Measurements from ENCODE around the gene CLCNKA.
"Not testable (repeated sequence)": the region's sequence is repeated elsewhere in the genome, so short reads cannot be mapped to it uniquely, and the experiment has no call there.

Gene CLCNKA

GRCh38 chr1:16018749-16019643 lies 2.8 kb upstream of the CLCNKA start:
- DNase-seq = no peak

- no peak for DNase-seq
Measured at GRCh38 chr1:16019644-16020277, 2.1 kb upstream of the CLCNKA start.

GRCh38 chr1:16020325-16020724 lies 1.5 kb upstream of the CLCNKA start:
- DNase-seq = no peak

- not testable (repeated sequence) for DNase-seq
Measured at GRCh38 chr1:16020878-16021277, 958 bp upstream of the CLCNKA start.

- no peak for DNase-seq
Measured at GRCh38 chr1:16022393-16022792, 557 bp downstream of the CLCNKA start.

DNA sequence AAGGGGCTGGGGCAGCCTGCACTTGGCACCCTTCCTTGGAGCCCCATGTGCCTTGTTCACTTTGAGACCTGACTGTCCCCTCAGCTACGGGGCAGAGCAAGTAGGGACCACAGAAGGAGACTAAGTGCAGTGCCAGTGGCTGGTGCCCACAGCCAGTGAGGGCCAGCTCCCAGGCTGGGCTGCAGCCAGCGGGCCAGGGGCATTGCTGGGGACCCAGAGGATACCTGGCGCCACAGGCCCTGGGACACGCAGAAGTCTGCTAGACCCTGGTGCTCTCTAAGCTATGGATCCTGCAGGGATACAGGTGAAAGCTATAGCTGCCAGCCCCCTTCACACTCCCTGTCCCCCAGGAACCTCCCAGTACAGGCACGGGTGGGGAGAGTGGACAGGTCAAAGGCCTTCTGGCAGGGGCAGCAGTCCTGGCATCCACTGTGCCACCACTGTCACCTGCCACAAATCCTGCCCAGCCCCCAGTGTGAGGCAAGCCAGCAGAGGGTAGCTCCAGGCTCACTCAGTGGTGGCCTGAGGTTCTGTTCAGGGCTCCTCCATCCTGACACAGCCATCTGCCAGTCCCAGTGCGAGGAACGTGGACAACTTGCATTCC lies 1.3 kb downstream of the CLCNKA start:
- DNase-seq = no peak

DNA sequence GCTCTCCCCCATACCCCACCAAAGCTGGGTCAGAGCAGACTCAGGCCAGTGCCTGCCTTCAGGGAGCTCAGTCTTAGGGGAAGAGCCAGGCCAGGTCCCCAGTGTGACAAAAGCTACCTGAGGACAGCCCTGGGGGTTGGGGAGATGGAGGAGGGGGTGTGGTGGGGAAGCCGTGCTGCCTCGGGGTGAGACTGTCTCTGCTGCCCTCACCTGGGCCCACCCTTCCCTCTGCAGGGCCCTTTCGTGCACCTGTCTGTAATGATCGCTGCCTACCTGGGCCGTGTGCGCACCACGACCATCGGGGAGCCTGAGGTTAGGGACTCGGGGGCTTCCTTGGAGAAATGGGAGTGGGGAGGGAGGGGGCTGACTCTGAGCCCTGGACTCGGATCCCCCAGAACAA lies 4.5 kb downstream of the CLCNKA start:
- DNase-seq = not testable (repeated sequence)

GRCh38 chr1:16026723-16027484 lies 5.1 kb downstream of the CLCNKA start:
- no peak for DNase-seq

- DNase-seq = no peak
Measured at GRCh38 chr1:16028237-16029002, 6.6 kb downstream of the CLCNKA start.

GRCh38 chr1:16029003-16029268 lies 7.1 kb downstream of the CLCNKA start:
- DNase-seq = not testable (repeated sequence)

GRCh38 chr1:16029288-16029687 lies 7.5 kb downstream of the CLCNKA start:
- no peak for DNase-seq

DNA sequence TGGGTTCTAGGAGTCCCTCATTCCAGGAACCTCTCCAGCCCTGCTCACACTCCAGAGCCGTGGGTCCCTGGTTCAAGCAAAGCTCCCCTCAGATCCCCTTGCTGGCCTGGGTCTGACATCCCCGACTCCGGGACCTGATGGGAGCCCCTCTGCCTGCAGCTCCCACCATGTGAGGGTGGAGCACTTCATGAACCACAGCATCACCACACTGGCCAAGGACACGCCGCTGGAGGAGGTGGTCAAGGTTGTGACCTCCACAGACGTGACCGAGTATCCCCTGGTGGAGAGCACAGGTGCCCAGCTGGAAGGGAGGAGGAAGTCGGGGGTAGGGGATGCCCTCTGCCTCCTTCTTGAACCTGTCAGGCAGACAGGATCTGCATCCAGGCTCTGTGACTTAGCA lies 9.7 kb downstream of the CLCNKA start:
- DNase-seq = no peak

- no peak for DNase-seq
Measured at GRCh38 chr1:16032388-16033102, 10.7 kb downstream of the CLCNKA start.

DNA sequence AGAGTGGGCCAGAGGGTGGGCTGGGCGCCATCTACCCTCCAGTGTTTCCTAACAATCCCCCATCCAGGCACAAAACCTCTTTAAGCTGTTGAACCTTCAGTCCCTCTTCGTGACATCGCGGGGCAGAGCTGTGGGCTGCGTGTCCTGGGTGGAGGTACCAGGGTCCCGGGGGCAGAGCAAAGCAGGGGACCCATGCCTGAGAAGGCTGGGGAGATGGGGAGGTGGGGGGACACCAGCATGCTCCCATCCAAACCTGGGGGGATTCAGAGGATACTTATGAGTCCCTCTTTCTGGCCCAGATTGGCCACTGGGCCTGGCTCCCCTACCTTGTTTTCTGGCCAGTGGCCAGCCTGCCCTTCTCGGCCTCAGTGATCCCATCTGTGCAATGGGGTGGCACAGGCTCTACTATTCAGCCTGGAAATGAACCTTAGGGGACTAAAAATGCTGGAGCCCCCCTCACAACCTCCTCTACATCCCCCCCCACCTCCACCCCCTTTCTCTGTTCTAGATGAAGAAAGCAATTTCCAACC lies 11.3 kb downstream of the CLCNKA start:
- DNase-seq = not testable (repeated sequence)

DNA sequence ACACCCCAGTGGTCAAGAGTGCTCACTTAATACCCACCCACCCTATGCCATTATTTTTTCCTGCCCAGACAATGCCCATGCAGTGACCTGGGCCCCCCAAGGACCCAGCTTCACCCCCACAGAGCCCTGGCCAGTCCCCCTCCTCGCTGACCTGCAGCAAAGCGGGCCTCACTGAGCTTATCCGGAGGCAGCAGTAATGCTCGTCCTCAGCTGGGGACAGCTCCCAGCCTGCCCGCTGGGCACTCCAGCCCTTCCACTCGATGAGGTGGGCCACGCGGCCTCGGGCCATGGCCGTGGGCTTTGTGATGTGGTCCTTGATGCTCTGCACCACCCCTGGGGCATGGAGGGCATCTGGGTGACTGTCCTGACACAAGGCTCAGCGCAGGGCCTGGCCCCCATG lies 14.6 kb downstream of the CLCNKA start:
- DNase-seq = not testable (repeated sequence)

GRCh38 chr1:16038620-16038912 lies 16.7 kb downstream of the CLCNKA start:
- no peak for DNase-seq

GRCh38 chr1:16039871-16040270 lies 18.0 kb downstream of the CLCNKA start:
- DNase-seq = not testable (repeated sequence)

GRCh38 chr1:16041200-16041599 lies 19.4 kb downstream of the CLCNKA start:
- no peak for DNase-seq

DNA sequence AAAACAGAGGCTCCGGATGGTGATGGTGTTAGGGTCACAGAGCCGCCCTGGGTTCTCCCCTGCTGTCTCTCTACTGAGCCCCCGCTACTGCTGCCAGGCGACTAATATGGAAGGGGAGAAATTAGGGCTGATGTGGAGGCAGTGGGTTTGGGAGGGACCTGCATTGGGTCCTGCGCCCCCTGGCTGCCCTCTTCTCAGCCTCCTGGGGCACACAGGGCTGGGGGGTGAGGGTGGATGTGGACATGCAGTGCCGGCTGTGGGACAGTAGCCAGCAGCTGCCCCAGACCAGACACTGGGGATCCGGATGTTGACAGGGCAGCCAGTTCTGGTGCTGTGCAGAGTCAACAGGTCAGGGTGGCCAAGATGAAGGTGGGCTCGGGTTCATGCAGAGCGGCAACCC lies 20.3 kb downstream of the CLCNKA start:
- no peak for DNase-seq

- DNase-seq = not testable (repeated sequence)
Measured at GRCh38 chr1:16042654-16043053, 20.8 kb downstream of the CLCNKA start.

DNA sequence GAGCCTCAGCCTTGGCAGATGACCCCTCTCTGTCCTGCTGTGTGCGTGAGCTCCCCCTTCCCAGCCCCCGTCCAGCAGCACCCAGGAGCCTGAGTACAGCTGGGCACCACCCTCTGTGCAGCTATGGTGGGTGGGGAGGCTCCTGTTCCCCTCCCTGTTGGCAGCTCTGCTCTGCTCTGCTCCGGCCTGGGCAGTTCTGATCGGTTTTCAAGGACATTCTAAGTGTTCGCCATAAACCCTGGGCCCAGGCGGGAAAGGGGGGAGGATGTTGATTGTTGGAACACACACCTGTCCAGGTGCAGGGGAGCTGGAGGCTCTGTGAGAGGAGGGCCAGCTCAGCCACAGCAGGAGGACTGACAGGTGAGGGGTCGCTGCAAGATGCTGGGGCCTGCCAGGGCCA lies 21.7 kb downstream of the CLCNKA start, which contains the start of gene CLCNKB:
Gene CLCNKB, plus strand, starts transcription at position 262 of the 400 bp plus-strand sequence. CDS start 711 bp downstream, outside the sequence.
- DNase-seq = no peak

DNA sequence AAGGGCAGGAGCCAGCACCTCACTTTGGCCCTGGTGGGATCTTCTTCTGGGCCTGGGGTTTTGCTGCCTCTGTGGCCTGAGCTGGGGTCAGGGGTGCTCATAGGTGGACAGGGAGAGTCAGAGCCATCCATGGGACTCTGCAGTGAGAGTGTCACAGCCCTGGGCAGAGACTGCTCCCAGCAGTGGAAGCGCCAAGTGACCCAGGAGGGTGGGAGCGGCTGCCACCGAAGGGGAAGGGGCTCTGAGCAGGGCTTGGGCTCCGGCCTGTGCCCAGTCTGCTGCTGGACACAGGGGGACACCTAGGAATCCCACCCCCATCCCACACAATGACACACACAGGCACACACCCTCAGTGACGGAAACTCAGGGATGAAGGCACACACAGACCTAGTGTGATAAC lies 22.1 kb downstream of the CLCNKA start:
- no peak for DNase-seq

All from NCI-H524 treated with DMSO at 0.1 percent for 48 hours (cell line).